ENCODE measurements around the gene FAM3D. TPM values are rescaled to one million over a fixed set of nuclear protein-coding genes. Genes with fewer than 3 reads are reported as not detected.

Gene FAM3D
- total and polyA plus RNA-seq, 3 donors from 2014 or later = 0.19 to 0.41 TPM; not detected in 1

DNA sequence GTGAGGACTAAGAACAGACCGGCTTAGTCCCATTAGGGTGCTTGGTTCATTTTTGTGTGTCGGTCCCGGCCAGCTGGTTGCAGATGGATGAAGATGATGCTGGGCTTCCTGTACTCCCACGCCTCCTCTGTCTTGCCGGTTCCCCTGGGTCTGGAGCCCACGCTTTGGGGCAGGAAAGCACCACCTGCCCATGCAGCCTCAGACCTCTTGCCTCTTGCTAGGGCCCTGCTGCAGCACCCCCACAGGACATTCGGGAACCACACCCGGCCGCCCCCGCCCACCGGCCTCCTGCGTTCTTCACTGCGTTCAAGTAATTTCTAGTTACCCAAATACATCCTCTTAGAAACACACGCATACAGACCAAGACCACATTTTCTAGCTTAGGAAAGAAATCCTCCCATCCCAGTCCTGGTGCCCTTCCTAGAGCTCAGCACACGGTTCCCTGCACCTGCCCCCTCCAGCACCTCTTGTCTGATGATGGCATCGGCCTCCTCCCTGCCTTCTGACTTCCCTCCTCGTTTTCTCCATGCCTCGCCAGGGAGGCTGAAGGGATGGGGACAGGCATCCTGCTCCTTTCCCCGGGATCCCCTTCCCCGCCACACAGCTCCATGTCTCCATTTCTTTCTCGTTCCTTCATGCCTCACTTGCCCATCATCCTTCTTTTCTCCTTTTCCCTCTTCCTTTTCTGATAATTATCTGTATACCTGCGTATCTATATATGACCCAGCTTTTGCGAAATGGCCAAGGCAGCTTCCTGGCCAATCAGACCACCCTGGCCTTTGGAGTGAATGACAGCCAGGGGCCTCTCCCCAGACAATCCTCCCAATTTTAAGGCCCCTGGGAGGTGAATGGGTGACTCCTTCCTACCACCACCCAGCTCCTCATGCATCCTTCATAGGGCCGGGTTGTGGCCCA lies 30.9 kb downstream of the FAM3D start:
- TF ChIP-seq, protein P1, sequence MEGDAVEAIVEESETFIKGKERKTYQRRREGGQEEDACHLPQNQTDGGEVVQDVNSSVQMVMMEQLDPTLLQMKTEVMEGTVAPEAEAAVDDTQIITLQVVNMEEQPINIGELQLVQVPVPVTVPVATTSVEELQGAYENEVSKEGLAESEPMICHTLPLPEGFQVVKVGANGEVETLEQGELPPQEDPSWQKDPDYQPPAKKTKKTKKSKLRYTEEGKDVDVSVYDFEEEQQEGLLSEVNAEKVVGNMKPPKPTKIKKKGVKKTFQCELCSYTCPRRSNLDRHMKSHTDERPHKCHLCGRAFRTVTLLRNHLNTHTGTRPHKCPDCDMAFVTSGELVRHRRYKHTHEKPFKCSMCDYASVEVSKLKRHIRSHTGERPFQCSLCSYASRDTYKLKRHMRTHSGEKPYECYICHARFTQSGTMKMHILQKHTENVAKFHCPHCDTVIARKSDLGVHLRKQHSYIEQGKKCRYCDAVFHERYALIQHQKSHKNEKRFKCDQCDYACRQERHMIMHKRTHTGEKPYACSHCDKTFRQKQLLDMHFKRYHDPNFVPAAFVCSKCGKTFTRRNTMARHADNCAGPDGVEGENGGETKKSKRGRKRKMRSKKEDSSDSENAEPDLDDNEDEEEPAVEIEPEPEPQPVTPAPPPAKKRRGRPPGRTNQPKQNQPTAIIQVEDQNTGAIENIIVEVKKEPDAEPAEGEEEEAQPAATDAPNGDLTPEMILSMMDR (IDR thresholded peaks at IDR 0.05) = no peak
- no peak for TF ChIP-seq POLR2A (IDR thresholded peaks at IDR 0.05)
- DNase-seq = no peak
- 74 to 78% methylated on average over 24 of the region's 24 CpGs for WGBS, 2 donors
- Histone ChIP-seq H3K27ac (no peak overlapping the region), H3K4me3 (no peak overlapping the region), H3K27me3 (no peaks in the 10 kb centered on the region), H3K36me3 (ENCODE audit: low read depth, missing control alignments) (no peaks in the 10 kb centered on the region), H3K4me1 (peaks cover 3% of the 10 kb centered on the region), H3K9me3 (no peaks in the 10 kb centered on the region)
- intact Hi-C loops (cut with DNase I; ENCODE audit: low total_unique reads) = no loop called here

DNA sequence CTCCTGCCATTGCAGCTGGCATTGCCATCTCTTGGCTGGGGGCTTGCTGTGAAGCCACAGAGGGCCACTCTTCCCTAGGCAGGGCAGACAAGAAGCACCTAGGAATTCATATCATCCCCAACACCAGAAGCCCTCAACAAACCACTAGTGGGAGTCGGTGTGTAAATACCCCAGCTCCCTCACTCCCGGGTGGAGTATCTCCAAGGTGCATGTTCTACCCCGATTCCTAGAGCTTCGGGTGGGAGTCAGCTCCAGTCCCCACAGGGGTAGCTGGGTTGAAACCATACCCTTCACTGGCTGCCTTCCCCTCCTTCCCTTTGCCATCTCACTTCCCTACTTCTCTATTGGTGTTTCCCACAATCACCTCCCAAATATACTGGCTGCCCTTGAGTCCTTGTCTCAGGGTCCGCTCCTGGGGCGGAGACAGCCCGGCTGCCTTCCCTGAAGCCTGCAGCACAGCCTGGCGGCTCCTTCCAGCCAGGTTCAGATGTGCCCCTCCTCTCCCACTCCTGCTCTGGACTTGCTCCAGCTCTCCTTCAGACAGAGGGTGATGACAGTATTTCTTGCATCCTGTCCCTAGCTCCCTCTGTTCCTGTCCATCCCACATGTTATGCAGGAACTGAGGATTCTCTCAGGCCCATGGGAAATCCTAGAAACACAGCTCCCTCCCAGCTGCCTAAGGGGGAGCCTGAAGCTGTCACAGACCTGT lies 33.3 kb downstream of the FAM3D start:
- no peak overlapping the region for H3K27ac ChIP-seq
- H3K4me3 ChIP-seq = no peak overlapping the region
- H3K9me3 ChIP-seq = no peaks in the 10 kb centered on the region
- H3K4me1 ChIP-seq = peaks cover 20% of the 10 kb centered on the region
- H3K36me3 ChIP-seq (ENCODE audit: low read depth, missing control alignments) = no peaks in the 10 kb centered on the region
- intact Hi-C loops (cut with DNase I; ENCODE audit: low total_unique reads) = no loop called here
- 81 to 82% methylated on average over 8 of the region's 8 CpGs for WGBS, 2 donors
- H3K27me3 ChIP-seq = no peaks in the 10 kb centered on the region
- TF ChIP-seq, protein P1 (IDR thresholded peaks at IDR 0.05) = no peak
- TF ChIP-seq POLR2A (IDR thresholded peaks at IDR 0.05) = no peak
- DNase-seq = no peak

DNA sequence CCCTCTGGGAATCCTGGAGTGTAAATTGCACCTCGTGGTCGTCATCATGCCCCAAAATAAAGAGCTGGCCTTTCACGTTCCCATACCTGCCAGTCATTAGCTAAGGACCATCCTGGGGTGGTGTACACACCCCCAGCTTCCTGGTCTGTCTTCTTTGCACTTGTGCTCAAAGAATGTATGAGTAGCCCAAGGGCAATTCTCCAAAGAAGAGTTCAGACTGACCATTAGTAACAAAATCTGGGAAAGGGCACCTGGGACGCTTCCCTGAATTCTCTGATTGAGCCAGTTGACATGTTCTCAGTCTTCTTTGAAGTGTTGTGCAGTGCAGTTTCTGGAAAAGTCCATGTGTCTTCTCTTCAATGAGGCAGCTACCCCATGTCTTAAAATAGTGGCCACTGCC lies 34.8 kb downstream of the FAM3D start:
- H3K4me1 ChIP-seq = peaks cover 34% of the 10 kb centered on the region
- H3K9me3 ChIP-seq = no peaks in the 10 kb centered on the region
- intact Hi-C loops (cut with DNase I; ENCODE audit: low total_unique reads) = loop anchor here (2.0 kb wide), 1 partner anchor 63 kb away; no protein-coding TSS in a partner anchor
- H3K27ac ChIP-seq = no peak overlapping the region
- H3K27me3 ChIP-seq = no peaks in the 10 kb centered on the region
- H3K4me3 ChIP-seq = no peak overlapping the region
- WGBS, 2 donors = 52 to 83% methylated on average over 4 of the region's 4 CpGs
- no peaks in the 10 kb centered on the region for H3K36me3 ChIP-seq (ENCODE audit: low read depth, missing control alignments)
- no peak for DNase-seq
- TF ChIP-seq POLR2A (IDR thresholded peaks at IDR 0.05) = no peak

DNA sequence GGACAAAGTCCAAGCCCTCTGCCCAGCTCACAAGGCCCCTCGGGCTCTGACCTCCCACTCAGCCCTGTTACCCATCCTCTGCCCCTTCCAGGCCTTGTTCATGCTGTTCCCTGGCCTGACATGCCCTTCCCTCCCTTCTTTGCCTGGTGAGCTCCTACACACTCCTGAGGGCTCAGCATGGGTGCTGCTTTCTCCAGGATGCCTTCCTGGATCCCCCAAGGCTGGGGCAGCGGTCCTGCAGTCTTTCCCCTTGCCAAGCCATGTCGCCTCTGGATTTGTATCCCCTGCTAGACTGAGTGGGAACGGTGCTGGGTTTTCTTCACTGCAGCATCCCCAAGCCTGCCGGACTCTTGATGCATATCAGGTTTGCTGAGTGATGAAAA lies 35.9 kb downstream of the FAM3D start:
- H3K4me1 ChIP-seq = peaks cover 40% of the 10 kb centered on the region
- H3K27me3 ChIP-seq = no peaks in the 10 kb centered on the region
- 82 to 83% methylated on average over 1 to 5 of the region's 5 CpGs for WGBS, 2 donors
- TF ChIP-seq, protein P1 (IDR thresholded peaks at IDR 0.05) = no peak
- no peak for TF ChIP-seq POLR2A (IDR thresholded peaks at IDR 0.05)
- H3K9me3 ChIP-seq = no peaks in the 10 kb centered on the region
- H3K27ac ChIP-seq = no peak overlapping the region
- DNase-seq = no peak
- no peak overlapping the region for H3K4me3 ChIP-seq
- intact Hi-C loops (cut with DNase I; ENCODE audit: low total_unique reads) = loop anchor here (2.0 kb wide), 1 partner anchor 62 kb away; no protein-coding TSS in a partner anchor
- no peaks in the 10 kb centered on the region for H3K36me3 ChIP-seq (ENCODE audit: low read depth, missing control alignments)

DNA sequence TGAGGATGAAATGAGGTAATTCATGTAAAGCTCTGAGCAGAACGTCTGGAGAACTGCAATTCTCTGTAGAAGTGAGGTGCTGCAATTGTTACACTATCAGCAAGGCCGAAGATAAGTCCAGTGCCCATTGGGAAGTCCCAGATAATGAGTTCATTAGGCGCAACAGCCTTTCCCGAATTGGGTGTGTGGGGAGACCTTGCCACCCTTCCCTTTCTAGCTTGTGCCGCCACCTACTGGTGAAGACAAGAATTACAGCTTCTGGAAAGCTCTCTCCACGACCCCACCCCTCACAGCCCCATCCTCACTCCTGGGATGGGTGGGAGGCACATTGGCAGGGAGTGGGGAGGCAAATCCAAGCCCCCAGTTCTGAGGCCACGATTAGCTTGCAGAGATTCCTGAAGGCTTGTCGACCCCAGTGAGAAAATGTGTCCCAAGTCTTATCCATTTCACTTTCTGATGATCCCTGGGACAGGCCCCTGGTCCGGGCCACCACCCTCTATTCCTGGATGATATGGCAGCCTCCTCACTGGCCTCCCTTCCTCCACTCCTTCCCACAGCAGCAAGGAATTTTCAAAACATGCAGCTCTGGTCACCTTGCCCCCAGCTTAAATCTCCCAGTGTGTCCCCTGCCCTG lies 36.4 kb downstream of the FAM3D start:
- peak overlapping the region in 1 of 2 donors; percentile 85 for H3K27ac ChIP-seq

More for the DNA sequence above, 36.4 kb downstream of the FAM3D start:
- intact Hi-C loops (cut with DNase I; ENCODE audit: low total_unique reads) = loop anchor here (2.0 kb wide), 1 partner anchor 61 kb away; no protein-coding TSS in a partner anchor
- Histone ChIP-seq H3K9me3 (no peaks in the 10 kb centered on the region), H3K36me3 (ENCODE audit: low read depth, missing control alignments) (no peaks in the 10 kb centered on the region), H3K27me3 (no peaks in the 10 kb centered on the region), H3K4me3 (no peak overlapping the region), H3K4me1 (peaks cover 42% of the 10 kb centered on the region)
- DNase-seq = peak; percentile 78
- WGBS, 2 donors = 21 to 41% methylated on average over 9 of the region's 9 CpGs
- TF ChIP-seq POLR2A (IDR thresholded peaks at IDR 0.05) = no peak
- TF ChIP-seq, protein P1 (IDR thresholded peaks at IDR 0.05) = peak; percentile 94 to 98 (median 96)

Measured in testis (tissue), 3 donors.